ENCODE measurements around the gene TEFM. TPM values are rescaled to one million over a fixed set of nuclear protein-coding genes. Genes with fewer than 3 reads are reported as not detected.

TEFM gene
- total RNA-seq, 1 experiment from 2014 or later: 11.7 TPM

DNA sequence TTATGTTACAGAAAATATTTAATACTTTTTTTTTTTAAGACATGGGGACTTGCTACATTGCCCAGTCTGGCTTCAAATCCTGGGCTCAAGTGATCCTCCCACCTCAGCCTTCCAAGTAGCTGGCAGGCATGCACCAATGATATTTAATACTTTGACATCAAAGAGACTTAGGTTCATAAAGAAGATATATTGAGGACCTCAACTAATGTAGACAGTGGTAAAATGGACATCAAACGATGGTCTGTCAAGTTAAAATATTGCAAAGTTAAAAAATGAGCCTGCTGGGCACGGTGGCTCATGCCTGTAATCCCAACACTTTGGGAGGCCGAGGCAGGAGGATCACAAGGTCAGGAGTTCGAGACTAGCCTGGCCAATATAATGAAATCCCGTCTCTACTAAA, 8.7 kb downstream of the TEFM start:
- DNase-seq: no peak
- Histone ChIP-seq H3K79me2 (ENCODE audit: insufficient read depth, low read length) (no peaks in the 10 kb centered on the region), H3K18ac (ENCODE audit: insufficient read length, low read depth, low read length) (no peak overlapping the region), H3K56ac (ENCODE audit: insufficient read length, low read depth, low read length) (no peak overlapping the region), H2BK120ac (ENCODE audit: low read depth, low read length, poor library complexity, severe bottlenecking) (no peak overlapping the region), H2AK5ac (ENCODE audit: insufficient read length, low read length) (no peak overlapping the region), H3K9me3 (ENCODE audit: control insufficient read depth, low read depth, low read length) (no peaks in the 10 kb centered on the region), H3K4me1 (ENCODE audit: insufficient read depth, low read length) (no peaks in the 10 kb centered on the region), H4K8ac (replicated peaks; ENCODE audit: insufficient read length, low read depth, low read length) (no peak overlapping the region), H2BK5ac (ENCODE audit: insufficient read length, low read length) (no peak overlapping the region), H2BK15ac (ENCODE audit: low read depth, low read length) (no peak overlapping the region), H3K9ac (ENCODE audit: extremely low read depth, insufficient read length, low read length) (no peak overlapping the region), H3K14ac (ENCODE audit: insufficient read depth, low read length) (no peak overlapping the region), H4K5ac (ENCODE audit: insufficient read length, low read depth, low read length) (no peak overlapping the region), H3K4me2 (ENCODE audit: insufficient read depth, insufficient read length, low read length) (no peak overlapping the region), H3K79me1 (ENCODE audit: insufficient read depth, low read depth, low read length, poor library complexity, severe bottlenecking) (no peaks in the 10 kb centered on the region), H4K20me1 (ENCODE audit: control insufficient read depth, insufficient read depth, insufficient read length) (no peaks in the 10 kb centered on the region), H3K27me3 (ENCODE audit: insufficient read depth, low read length) (no peaks in the 10 kb centered on the region), H3K23ac (ENCODE audit: insufficient read length, low read depth, low read length) (no peak overlapping the region), H4K91ac (ENCODE audit: insufficient read length, low read depth, low read length) (no peak overlapping the region), H2AFZ (ENCODE audit: low read length) (no peak overlapping the region), H3K23me2 (ENCODE audit: insufficient read length, low read depth, low read length, poor library complexity, severe bottlenecking) (no peaks in the 10 kb centered on the region), H3T11ph (ENCODE audit: low read length) (no peak overlapping the region), H2BK20ac (ENCODE audit: low read depth, low read length, poor library complexity, severe bottlenecking) (no peak overlapping the region), H3K4ac (ENCODE audit: low read depth, low read length) (no peak overlapping the region), H3K27ac (ENCODE audit: insufficient read length, low read depth, low read length) (no peak overlapping the region), H2BK12ac (ENCODE audit: insufficient read length, low read depth, low read length) (no peak overlapping the region)
- TF ChIP-seq, protein P1, sequence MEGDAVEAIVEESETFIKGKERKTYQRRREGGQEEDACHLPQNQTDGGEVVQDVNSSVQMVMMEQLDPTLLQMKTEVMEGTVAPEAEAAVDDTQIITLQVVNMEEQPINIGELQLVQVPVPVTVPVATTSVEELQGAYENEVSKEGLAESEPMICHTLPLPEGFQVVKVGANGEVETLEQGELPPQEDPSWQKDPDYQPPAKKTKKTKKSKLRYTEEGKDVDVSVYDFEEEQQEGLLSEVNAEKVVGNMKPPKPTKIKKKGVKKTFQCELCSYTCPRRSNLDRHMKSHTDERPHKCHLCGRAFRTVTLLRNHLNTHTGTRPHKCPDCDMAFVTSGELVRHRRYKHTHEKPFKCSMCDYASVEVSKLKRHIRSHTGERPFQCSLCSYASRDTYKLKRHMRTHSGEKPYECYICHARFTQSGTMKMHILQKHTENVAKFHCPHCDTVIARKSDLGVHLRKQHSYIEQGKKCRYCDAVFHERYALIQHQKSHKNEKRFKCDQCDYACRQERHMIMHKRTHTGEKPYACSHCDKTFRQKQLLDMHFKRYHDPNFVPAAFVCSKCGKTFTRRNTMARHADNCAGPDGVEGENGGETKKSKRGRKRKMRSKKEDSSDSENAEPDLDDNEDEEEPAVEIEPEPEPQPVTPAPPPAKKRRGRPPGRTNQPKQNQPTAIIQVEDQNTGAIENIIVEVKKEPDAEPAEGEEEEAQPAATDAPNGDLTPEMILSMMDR (conservative IDR thresholded peaks at IDR 0.05): no peak
- Mint-ChIP-seq H3K27me3 (ENCODE audit: low read depth) (no peaks in the 10 kb centered on the region), H3K4me3 (no peak overlapping the region), H3K4me1 (no peaks in the 10 kb centered on the region), H3K36me3 (ENCODE audit: insufficient read depth in 1 of 3, low read depth in 3 of 3) (peaks cover 3 to 49% (median 34%) of the 10 kb centered on the region in 3 experiments; a peak in 6 of 7 replicates), H3K9me3 (no peaks in the 10 kb centered on the region), H3K27ac (no peak overlapping the region)
- WGBS (ENCODE audit: extremely low coverage, insufficient read length, low lambda C conversion rate): no CpG with 5 or more reads among the region's 5 CpGs

Data from H9 (cell line).